Vagina (tissue), 2 donors: Measurements from ENCODE around the gene DPYSL5.

Experiments used
- CTCF ChIP-seq, 3 experiments: fragments of 450-650 bp in 2 of 3; fragments of 200-600 bp in 1 of 3; sonication (generic) in 1 of 3; IDR thresholded peaks; one replicate each; pipeline ENCODE4 v1.5.1; 2017 to 2019; ENCODE audit warnings: antibody characterized with exemption in 3 of 3, mild to moderate bottlenecking in 2 of 3, moderate library complexity in 2 of 3
- POLR2A ChIP-seq, 2 donors: fragments of 450-650 bp; IDR thresholded peaks; one replicate each; pipeline ENCODE4 v1.6.1; 2017; ENCODE audit warnings: antibody characterized with exemption in 2 of 2, mild to moderate bottlenecking in 2 of 2, moderate library complexity in 2 of 2
- POLR2AphosphoS5 ChIP-seq, 2 donors: sonication (generic); formaldehyde crosslinking; IDR thresholded peaks; one replicate each; pipeline ENCODE4 v1.9.0; 2017; ENCODE audit warnings: antibody characterized with exemption in 2 of 2, mild to moderate bottlenecking in 2 of 2, low read depth in 1 of 2; ENCODE audit not compliant: insufficient read depth in 1 of 2

- no peak for TF ChIP-seq POLR2AphosphoS5 (IDR thresholded peaks at IDR 0.05; ENCODE audit: insufficient read depth in 1 of 2, low read depth in 1 of 2)
- TF ChIP-seq CTCF (IDR thresholded peaks at IDR 0.05) = no peak
- no peak for TF ChIP-seq POLR2A (IDR thresholded peaks at IDR 0.05)
Observed at GRCh38 chr2:26913999-26914658, 66.2 kb downstream of the DPYSL5 start.
